Epithelial cell of esophagus (primary cell): ENCODE results near the gene XYLT2.

Source experiments
- DNase-seq: peaks from one replicate; pipeline ENCODE4 v3.0.0; 2010; ENCODE audit warnings: low read depth
- H3K4me3 ChIP-seq: 2 replicates; pipeline ENCODE4 v1.5.1; 2011; ENCODE audit warnings: mild to moderate bottlenecking, low read length, control low read depth
- CTCF ChIP-seq: IDR thresholded peaks from 2 replicates; pipeline ENCODE4 v1.5.1; 2011; ENCODE audit warnings: low read depth, mild to moderate bottlenecking, low read length, control low read depth, inconsistent platforms; ENCODE audit not compliant: insufficient read depth; ENCODE audit errors: missing control alignments

Gene XYLT2

GRCh38 chr17:50381260-50381815 lies 35.4 kb downstream of the XYLT2 start:
- TF ChIP-seq CTCF, result no peak
- H3K4me3 ChIP-seq, result no peak overlapping the region
- no peak for DNase-seq

- no peak overlapping the region for H3K4me3 ChIP-seq
- DNase-seq, result no peak
- no peak for TF ChIP-seq CTCF
Observed at GRCh38 chr17:50381920-50382319, 36.0 kb downstream of the XYLT2 start.

GRCh38 chr17:50382931-50383330 lies 37.0 kb downstream of the XYLT2 start:
- no peak for TF ChIP-seq CTCF
- no peak overlapping the region for H3K4me3 ChIP-seq
- DNase-seq, result no peak

GRCh38 chr17:50386510-50386909 lies 40.6 kb downstream of the XYLT2 start:
- no peak for TF ChIP-seq CTCF
- DNase-seq, result no peak
- no peak overlapping the region for H3K4me3 ChIP-seq

- DNase-seq, result no peak
- TF ChIP-seq CTCF, result no peak
- no peak overlapping the region for H3K4me3 ChIP-seq
Observed at GRCh38 chr17:50388728-50389127, 42.8 kb downstream of the XYLT2 start.

- TF ChIP-seq CTCF, result no peak
- DNase-seq, result no peak
- H3K4me3 ChIP-seq, result no peak overlapping the region
Observed at GRCh38 chr17:50389534-50389933, 43.6 kb downstream of the XYLT2 start.

GRCh38 chr17:50392621-50393020 lies 46.7 kb downstream of the XYLT2 start:
- no peak overlapping the region for H3K4me3 ChIP-seq
- no peak for TF ChIP-seq CTCF
- DNase-seq, result no peak
